Liver (tissue), 9 donors: ENCODE results near the gene CLASRP. TPM values are rescaled to one million over a fixed set of nuclear protein-coding genes. Genes with fewer than 3 reads are reported as not detected.
"Not testable (repeated sequence)": the region's sequence is repeated elsewhere in the genome, so short reads cannot be mapped to it uniquely, and the experiment has no call there.

Source experiments
- DNase-seq: peaks from one replicate; pipeline ENCODE4 v3.0.0-alpha.2; 2017; ENCODE audit warnings: low spot score
- H3K27ac ChIP-seq, 2 donors: one replicate each; pipeline ENCODE4 v1.7.0; 2013; ENCODE audit warnings: inconsistent platforms in 2 of 2, low read length in 2 of 2, control low read depth in 1 of 2, low read depth in 1 of 2, mild to moderate bottlenecking in 1 of 2
- H3K27me3 ChIP-seq, 4 donors: one replicate each; pipeline versions ENCODE4 v1.6.1 to v1.7.0; 2013; ENCODE audit warnings: low read length in 3 of 4, inconsistent platforms in 1 of 4, mild to moderate bottlenecking in 1 of 4, moderate library complexity in 1 of 4; ENCODE audit not compliant: control insufficient read depth in 4 of 4, insufficient read depth in 4 of 4
- H3K36me3 ChIP-seq, 4 donors: one replicate each; pipeline versions ENCODE4 v1.6.1 to v1.7.0; 2013; ENCODE audit warnings: low read length in 3 of 4, mild to moderate bottlenecking in 3 of 4, low read depth in 1 of 4, moderate library complexity in 1 of 4; ENCODE audit not compliant: control insufficient read depth in 4 of 4, insufficient read depth in 3 of 4
- H3K4me1 ChIP-seq, 4 donors: one replicate each; pipeline versions ENCODE4 v1.6.1 to v1.7.0; 2013; ENCODE audit warnings: low read length in 3 of 4, mild to moderate bottlenecking in 3 of 4, moderate library complexity in 1 of 4; ENCODE audit not compliant: control insufficient read depth in 4 of 4, insufficient read depth in 4 of 4
- H3K4me3 ChIP-seq, 3 donors: one replicate each; pipeline versions ENCODE4 v1.6.1 to v1.7.0; 2013; ENCODE audit warnings: low read length in 3 of 3, control low read depth in 1 of 3, low read depth in 1 of 3, mild to moderate bottlenecking in 1 of 3
- H3K9ac ChIP-seq, 2 donors: one replicate each; pipeline ENCODE4 v1.7.0; 2013; ENCODE audit warnings: low read length in 2 of 2, mild to moderate bottlenecking in 2 of 2, moderate library complexity in 2 of 2, control low read depth in 1 of 2, low read depth in 1 of 2
- H3K9me3 ChIP-seq, 4 donors: one replicate each; pipeline versions ENCODE4 v1.6.1 to v1.7.0; 2013; ENCODE audit warnings: low read length in 3 of 4; ENCODE audit not compliant: control insufficient read depth in 4 of 4
- EGR1 ChIP-seq, 2 donors: IDR thresholded peaks; 2 replicates each; pipeline ENCODE4 v1.6.1; 2016 to 2018; ENCODE audit warnings: antibody characterized with exemption in 2 of 2, low read depth in 2 of 2
- FOXA1 ChIP-seq: IDR thresholded peaks from 2 replicates; pipeline ENCODE4 v1.6.1; 2016; ENCODE audit warnings: antibody characterized with exemption
- FOXA2 ChIP-seq: IDR thresholded peaks from 2 replicates; pipeline ENCODE4 v1.6.1; 2016; ENCODE audit warnings: antibody characterized with exemption
- GABPA ChIP-seq, 2 donors: IDR thresholded peaks in 1 of 2; conservative IDR thresholded peaks in 1 of 2; 2 replicates each; pipeline ENCODE4 v1.6.1; 2016; ENCODE audit warnings: antibody characterized with exemption in 2 of 2, mild to moderate bottlenecking in 1 of 2, moderate library complexity in 1 of 2
- HNF4A ChIP-seq, 2 donors: conservative IDR thresholded peaks; 2 replicates each; pipeline ENCODE4 v1.6.1; 2016; ENCODE audit warnings: antibody characterized with exemption in 2 of 2, mild to moderate bottlenecking in 2 of 2
- JUND ChIP-seq, 2 donors: IDR thresholded peaks; 2 replicates each; pipeline ENCODE4 v1.6.1; 2016; ENCODE audit warnings: antibody characterized with exemption in 2 of 2
- RAD21 ChIP-seq, 2 donors: IDR thresholded peaks; 2 replicates each; pipeline ENCODE4 v1.6.1; 2016; ENCODE audit warnings: antibody characterized with exemption in 2 of 2, mild to moderate bottlenecking in 2 of 2
- RXRA ChIP-seq, 2 donors: IDR thresholded peaks; 2 replicates each; pipeline ENCODE4 v1.6.1; 2017 to 2018; ENCODE audit warnings: antibody characterized with exemption in 2 of 2, mild to moderate bottlenecking in 1 of 2
- TAF1 ChIP-seq: conservative IDR thresholded peaks from 2 replicates; pipeline ENCODE4 v1.6.1; 2016; ENCODE audit warnings: antibody characterized with exemption, mild to moderate bottlenecking
- YY1 ChIP-seq: IDR thresholded peaks from 2 replicates; pipeline ENCODE4 v1.6.1; 2016; ENCODE audit warnings: antibody characterized with exemption, mild to moderate bottlenecking
- WGBS: extraction: QIAGEN DNeasy Blood & Tissue Kit; methylation state at CpG from one replicate; pipeline ENCODE4 v1.1.7; 2013; 5-methylcytosine and 5-hydroxymethylcytosine counted together
- polyA plus RNA-seq, 2 donors: library from polyadenylated mRNA; stranded (reverse) in 1 of 2; unstranded in 1 of 2; fragments of 200-250 nt in 1 of 2; fragments of >200 nt in 1 of 2; fragmentation: Nextera tagmentation in 1 of 2; extraction: Ambion mirVana in 1 of 2; gene quantifications; one replicate each; pipeline versions ENCODE4 v1.2.1 to v1.2.3, GENCODE V29; 2013 to 2015
- total RNA-seq, 2 donors: library from RNA; depleted of rRNA; stranded (reverse); fragments of >200 nt; gene quantifications; one replicate each; pipeline ENCODE4 v1.2.3, GENCODE V29; 2014
- TF ChIP-seq, protein P1 (sequence below): IDR thresholded peaks from 2 replicates; pipeline ENCODE4 v1.6.1; 2016; ENCODE audit warnings: antibody characterized with exemption
- TF ChIP-seq, protein P2 (sequence below): IDR thresholded peaks from 2 replicates; pipeline ENCODE4 v1.6.1; 2016; ENCODE audit warnings: antibody characterized with exemption, mild to moderate bottlenecking
- TF ChIP-seq, protein P3 (sequence below): IDR thresholded peaks from 2 replicates; pipeline ENCODE4 v1.6.1; 2016; ENCODE audit warnings: antibody characterized with exemption
- donor health status: healthy.
- donor health status: healthy.
- donor health status: healthy.
- donor health status: healthy.
- donor health status: healthy.

CLASRP gene
- total and polyA plus RNA-seq, 4 donors, result 9.0 to 44.3 (median 12.8) TPM

DNA sequence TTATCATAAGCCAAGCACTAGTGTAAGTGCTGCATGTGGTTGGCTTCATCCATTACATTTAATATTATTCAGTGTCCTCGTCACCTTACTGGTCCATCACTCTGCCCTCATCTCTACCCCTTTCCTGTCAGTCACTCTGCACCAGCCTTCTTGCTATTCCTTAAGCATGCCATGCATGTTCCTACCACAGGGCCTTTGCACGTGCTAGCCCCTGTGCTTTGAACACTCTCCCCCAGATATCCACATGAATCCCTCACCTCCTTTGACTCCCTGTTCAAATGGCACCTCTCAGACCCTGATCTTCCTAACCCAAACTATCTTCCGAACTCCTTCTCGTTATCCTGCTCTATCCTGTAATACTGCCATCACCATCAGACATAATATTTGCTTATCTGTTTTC is 40.8 kb upstream of the CLASRP start:
- Histone ChIP-seq H3K4me3 (no peak overlapping the region), H3K9me3 (no peaks in the 10 kb centered on the region), H3K27me3 (no peaks in the 10 kb centered on the region), H3K9ac (no peak overlapping the region), H3K4me1 (peaks cover 0 to 13% (median 5%) of the 10 kb centered on the region in 4 donors), H3K27ac (no peak overlapping the region), H3K36me3 (no peaks in the 10 kb centered on the region)
- TF ChIP-seq RXRA (IDR thresholded peaks at IDR 0.05) (no peak), FOXA1 (no peak), HNF4A (conservative IDR thresholded peaks at IDR 0.05) (no peak), YY1 (no peak), TAF1 (no peak), RAD21 (IDR thresholded peaks at IDR 0.05) (no peak), EGR1 (IDR thresholded peaks at IDR 0.05; ENCODE audit: low read depth in 2 of 2) (no peak), FOXA2 (no peak), GABPA (IDR thresholded peaks at IDR 0.05 in 1 of 2, conservative IDR thresholded peaks at IDR 0.05 in 1 of 2) (no peak), JUND (IDR thresholded peaks at IDR 0.05) (no peak)
- TF ChIP-seq, protein P1, sequence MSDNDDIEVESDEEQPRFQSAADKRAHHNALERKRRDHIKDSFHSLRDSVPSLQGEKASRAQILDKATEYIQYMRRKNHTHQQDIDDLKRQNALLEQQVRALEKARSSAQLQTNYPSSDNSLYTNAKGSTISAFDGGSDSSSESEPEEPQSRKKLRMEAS, result no peak
- TF ChIP-seq, protein P2, sequence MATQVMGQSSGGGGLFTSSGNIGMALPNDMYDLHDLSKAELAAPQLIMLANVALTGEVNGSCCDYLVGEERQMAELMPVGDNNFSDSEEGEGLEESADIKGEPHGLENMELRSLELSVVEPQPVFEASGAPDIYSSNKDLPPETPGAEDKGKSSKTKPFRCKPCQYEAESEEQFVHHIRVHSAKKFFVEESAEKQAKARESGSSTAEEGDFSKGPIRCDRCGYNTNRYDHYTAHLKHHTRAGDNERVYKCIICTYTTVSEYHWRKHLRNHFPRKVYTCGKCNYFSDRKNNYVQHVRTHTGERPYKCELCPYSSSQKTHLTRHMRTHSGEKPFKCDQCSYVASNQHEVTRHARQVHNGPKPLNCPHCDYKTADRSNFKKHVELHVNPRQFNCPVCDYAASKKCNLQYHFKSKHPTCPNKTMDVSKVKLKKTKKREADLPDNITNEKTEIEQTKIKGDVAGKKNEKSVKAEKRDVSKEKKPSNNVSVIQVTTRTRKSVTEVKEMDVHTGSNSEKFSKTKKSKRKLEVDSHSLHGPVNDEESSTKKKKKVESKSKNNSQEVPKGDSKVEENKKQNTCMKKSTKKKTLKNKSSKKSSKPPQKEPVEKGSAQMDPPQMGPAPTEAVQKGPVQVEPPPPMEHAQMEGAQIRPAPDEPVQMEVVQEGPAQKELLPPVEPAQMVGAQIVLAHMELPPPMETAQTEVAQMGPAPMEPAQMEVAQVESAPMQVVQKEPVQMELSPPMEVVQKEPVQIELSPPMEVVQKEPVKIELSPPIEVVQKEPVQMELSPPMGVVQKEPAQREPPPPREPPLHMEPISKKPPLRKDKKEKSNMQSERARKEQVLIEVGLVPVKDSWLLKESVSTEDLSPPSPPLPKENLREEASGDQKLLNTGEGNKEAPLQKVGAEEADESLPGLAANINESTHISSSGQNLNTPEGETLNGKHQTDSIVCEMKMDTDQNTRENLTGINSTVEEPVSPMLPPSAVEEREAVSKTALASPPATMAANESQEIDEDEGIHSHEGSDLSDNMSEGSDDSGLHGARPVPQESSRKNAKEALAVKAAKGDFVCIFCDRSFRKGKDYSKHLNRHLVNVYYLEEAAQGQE, result no peak
- TF ChIP-seq, protein P3, sequence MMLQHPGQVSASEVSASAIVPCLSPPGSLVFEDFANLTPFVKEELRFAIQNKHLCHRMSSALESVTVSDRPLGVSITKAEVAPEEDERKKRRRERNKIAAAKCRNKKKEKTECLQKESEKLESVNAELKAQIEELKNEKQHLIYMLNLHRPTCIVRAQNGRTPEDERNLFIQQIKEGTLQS, result no peak
- WGBS, result 92% methylated on average over 4 of the region's 4 CpGs
- no peak for DNase-seq

DNA sequence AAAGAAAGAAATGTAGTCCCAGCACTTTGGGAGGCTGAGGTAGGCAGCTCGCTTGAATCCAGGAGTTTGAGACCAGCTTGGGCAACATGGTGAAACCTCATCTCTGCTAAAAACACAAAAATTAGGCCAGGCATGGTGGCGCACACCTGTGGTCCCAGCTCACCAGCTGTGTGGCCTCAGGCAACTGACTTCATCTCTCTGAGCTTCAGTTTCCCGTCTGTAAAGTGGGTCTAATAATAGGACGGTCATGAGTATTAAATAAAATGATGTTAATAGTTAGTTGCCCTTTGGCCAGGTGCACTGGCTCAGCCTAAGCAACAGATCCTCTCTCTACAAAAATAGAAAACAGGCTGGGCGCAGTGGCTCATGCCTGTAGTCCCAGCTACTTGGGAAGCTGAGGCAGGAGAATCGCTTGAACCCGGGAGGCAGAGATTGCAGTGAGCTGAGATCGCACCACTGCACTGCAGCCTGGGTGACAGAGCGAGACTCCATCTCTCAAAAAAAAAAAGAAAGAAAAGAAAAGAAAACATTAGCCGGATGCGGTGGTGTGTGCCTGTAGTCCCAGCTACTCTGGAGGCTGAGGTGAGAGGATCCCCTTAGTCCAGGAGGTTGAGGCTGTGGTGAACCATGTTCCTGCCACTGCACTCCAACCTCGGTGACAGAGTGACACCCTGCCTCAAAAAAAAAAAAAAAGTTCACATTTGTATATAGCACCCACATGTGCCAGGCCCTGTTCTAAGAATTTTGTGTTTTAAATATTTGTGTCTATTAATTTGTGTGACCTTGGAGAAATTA is 39.5 kb upstream of the CLASRP start:
- H3K9ac ChIP-seq, H3K36me3 ChIP-seq, H3K27me3 ChIP-seq, H3K27ac ChIP-seq, H3K4me3 ChIP-seq, DNase-seq, H3K9me3 ChIP-seq: not testable (repeated sequence)
- peaks cover 0 to 13% (median 5%) of the 10 kb centered on the region in 4 donors for H3K4me1 ChIP-seq
- WGBS, result 88% methylated on average over 12 of the region's 12 CpGs

DNA sequence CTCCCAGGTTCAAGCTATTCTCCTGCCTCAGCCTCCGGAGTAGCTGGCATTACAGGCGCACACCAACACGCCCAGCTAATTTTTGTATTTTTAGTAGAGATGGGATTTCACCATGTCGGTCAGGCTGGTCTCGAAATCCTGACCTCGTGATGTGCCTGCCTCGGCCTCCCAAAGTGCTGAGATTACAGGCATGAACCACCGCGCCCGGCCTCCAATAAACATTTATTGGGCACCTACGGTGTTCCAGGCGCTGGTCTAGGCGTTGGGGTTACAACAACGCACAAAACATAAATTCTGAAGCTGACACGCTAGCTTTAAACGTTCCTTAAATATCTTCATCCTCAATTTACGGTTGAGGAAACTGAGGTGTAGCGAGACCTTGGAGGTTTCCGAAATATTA is 38.2 kb upstream of the CLASRP start:
- H3K27ac ChIP-seq, result peak overlapping the region; percentile 67 to 85
- H3K27me3 ChIP-seq, H3K36me3 ChIP-seq, H3K9me3 ChIP-seq, DNase-seq, H3K9ac ChIP-seq: not testable (repeated sequence)
- peak overlapping the region in 1 of 3 donors; percentile 82 for H3K4me3 ChIP-seq
- 75% methylated on average over 19 of the region's 19 CpGs for WGBS
- H3K4me1 ChIP-seq, result peaks cover 0 to 13% (median 5%) of the 10 kb centered on the region in 4 donors
